ENCODE results near the gene XRCC6. TPM values are rescaled to one million over a fixed set of nuclear protein-coding genes. Genes with fewer than 3 reads are reported as not detected.

XRCC6 gene
- total and polyA plus RNA-seq, 2 of the 13 experiments (the other 11 are each of a cell fraction or from before 2014, with no cell fraction given): 124 to 625 TPM

DNA sequence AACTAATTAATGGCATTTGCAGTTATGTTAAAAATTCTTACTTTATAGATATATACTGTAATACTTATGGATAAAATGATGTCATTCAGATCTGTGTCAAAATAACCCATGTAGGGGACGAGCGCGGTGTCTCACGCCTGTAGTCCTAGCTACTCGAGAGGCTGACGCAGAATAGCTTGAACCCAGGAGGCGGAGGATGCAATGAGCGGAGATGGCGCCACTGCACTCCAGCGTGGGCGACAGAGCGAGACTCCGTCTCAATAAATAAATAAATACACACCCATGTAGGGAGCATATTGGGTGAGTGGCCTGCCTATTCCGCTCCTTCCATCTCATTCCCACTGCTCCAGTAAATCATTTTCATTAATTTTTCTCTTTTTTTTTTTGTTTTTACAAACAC lies 60.5 kb downstream of the XRCC6 start:
- H3K27me3 ChIP-seq (ENCODE audit: control insufficient read depth in 1 of 2, insufficient read depth in 2 of 2, low read length in 2 of 2): no peaks in the 10 kb centered on the region; a peak in 1 of 5 replicates
- POLR2A ChIA-PET: interaction anchor here (3.0 kb wide), 1 partner anchor 15 kb away, joined by 10 read pairs; no protein-coding TSS in a partner anchor
- peak overlapping the region; percentile 59 for H3K27ac ChIP-seq (ENCODE audit: extremely low read length, insufficient read depth, low read length)
- H3K9ac ChIP-seq (ENCODE audit: insufficient read depth, low read depth, low read length): peak overlapping the region; percentile 93
- ATAC-seq: peak; percentile 54
- TSS peak; percentile 64 for BruUV-seq (replicated peaks)
- in situ Hi-C loops (cut with HindIII; ENCODE audit: extremely low pct_ligation_motif_present, low pct_unique_long_range_greater_than_20kb) (no loop called here), intact Hi-C loops (cut with micrococcal nuclease; ENCODE audit: unreplicated experiment) (no loop called here)
- TF ChIP-seq ZNF772 (CRISPR knock-in tag; IDR thresholded peaks at IDR 0.05) (no peak), SUZ12 (IDR thresholded peaks at IDR 0.05; ENCODE audit: low read depth, low read length) (no peak), ZNF121 (CRISPR knock-in tag; IDR thresholded peaks at IDR 0.05) (0 out of 2 replicates have a peak, but pooled peaks have one; percentile 27)
- H3K9me3 ChIP-seq (ENCODE audit: low read length): no peaks in the 10 kb centered on the region
- 26% methylated on average over 14 of the region's 14 CpGs for WGBS (ENCODE audit: low lambda C conversion rate)
- H2AFZ ChIP-seq (ENCODE audit: low read length): no peak overlapping the region
- H3K4me1 ChIP-seq (ENCODE audit: insufficient read depth, low read length): peaks cover 46% of the 10 kb centered on the region
- DNase-seq (ENCODE audit: low spot score): no peak
- H3K79me2 ChIP-seq (ENCODE audit: insufficient read depth, low read length): peaks cover 84% of the 10 kb centered on the region
- peak overlapping the region; percentile 87 to 99 (median 94) for H3K4me3 ChIP-seq (replicated peaks in 1 of 3; ENCODE audit: insufficient read depth in 1 of 3, low read depth in 2 of 3, low read length in 3 of 3)
- FAIRE-seq: no peak
- CTCF ChIA-PET (ENCODE audit: low intra/inter-chr PET ratio, low total read pairs): no interaction called here
- H4K20me1 ChIP-seq (ENCODE audit: insufficient read depth, low read length): peaks cover 6% of the 10 kb centered on the region; the same call in 1 of the 2 replicates
- H3K36me3 ChIP-seq (replicated peaks in 1 of 2; ENCODE audit: control insufficient read depth in 1 of 2, insufficient read depth in 2 of 2, low read length in 2 of 2): peaks cover 9 to 28% of the 10 kb centered on the region in 2 experiments
- H3K4me2 ChIP-seq (ENCODE audit: low read depth, low read length): peak overlapping the region; percentile 79

DNA sequence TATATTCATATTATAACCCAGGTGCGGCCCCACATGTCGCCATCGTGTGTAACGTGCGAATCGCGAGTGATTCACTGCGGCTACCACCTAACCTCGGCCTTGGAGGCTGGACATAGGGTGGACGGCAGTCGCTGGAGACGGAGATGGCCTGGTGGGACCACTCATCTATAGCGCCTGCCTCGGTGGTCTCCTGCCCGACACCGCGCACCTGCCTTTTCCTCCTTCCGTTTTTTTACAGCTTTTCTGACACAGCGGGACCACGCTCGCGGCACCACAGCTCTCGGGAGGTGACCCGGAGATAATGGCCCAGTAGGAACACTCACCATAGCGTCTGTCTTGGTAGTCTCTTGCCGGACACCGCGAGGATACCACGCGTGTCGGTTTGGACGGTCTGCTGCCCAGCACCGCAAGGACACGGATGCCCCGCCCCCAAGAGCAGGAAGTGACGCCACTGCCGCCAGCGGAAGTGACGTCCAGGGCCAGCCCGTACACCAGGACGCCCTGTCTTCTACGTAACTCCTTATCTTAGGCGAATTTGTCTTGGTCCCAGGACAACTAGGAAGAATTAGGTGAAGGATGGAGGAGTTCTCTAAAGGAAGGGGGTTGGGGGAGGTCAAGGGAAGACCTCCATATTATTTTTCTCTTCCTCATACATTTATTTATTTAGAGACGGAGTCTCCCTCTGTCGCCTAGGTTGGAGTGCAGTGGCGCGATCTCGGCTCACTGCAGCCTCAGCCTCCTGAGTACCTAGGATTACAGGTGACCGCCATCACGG lies 61.1 kb downstream of the XRCC6 start:
- no peaks in the 10 kb centered on the region; a peak in 1 of 5 replicates for H3K27me3 ChIP-seq (ENCODE audit: control insufficient read depth in 1 of 2, insufficient read depth in 2 of 2, low read length in 2 of 2)
- under 1% methylated on average over 34 of the region's 50 CpGs for WGBS (ENCODE audit: low lambda C conversion rate)
- peak overlapping the region; percentile 79 for H3K4me2 ChIP-seq (ENCODE audit: low read depth, low read length)
- BruUV-seq (replicated peaks): no TSS peak
- in situ Hi-C loops (cut with HindIII; ENCODE audit: extremely low pct_ligation_motif_present, low pct_unique_long_range_greater_than_20kb): no loop called here
- no peaks in the 10 kb centered on the region for H3K9me3 ChIP-seq (ENCODE audit: low read length)
- intact Hi-C loops (cut with micrococcal nuclease; ENCODE audit: unreplicated experiment): no loop called here
- H4K20me1 ChIP-seq (ENCODE audit: insufficient read depth, low read length): peaks cover 6% of the 10 kb centered on the region; the same call in 1 of the 2 replicates
- peak overlapping the region; percentile 59 for H3K27ac ChIP-seq (ENCODE audit: extremely low read length, insufficient read depth, low read length)
- peaks cover 52% of the 10 kb centered on the region for H3K4me1 ChIP-seq (ENCODE audit: insufficient read depth, low read length)
- H2AFZ ChIP-seq (ENCODE audit: low read length): no peak overlapping the region
- peak; percentile 80 for DNase-seq (ENCODE audit: low spot score)
- CTCF ChIA-PET (ENCODE audit: low intra/inter-chr PET ratio, low total read pairs): no interaction called here
- peak; percentile 74 for FAIRE-seq
- peak overlapping the region; percentile 87 to 99 (median 94) for H3K4me3 ChIP-seq (replicated peaks in 1 of 3; ENCODE audit: insufficient read depth in 1 of 3, low read depth in 2 of 3, low read length in 3 of 3)
- H3K36me3 ChIP-seq (replicated peaks in 1 of 2; ENCODE audit: control insufficient read depth in 1 of 2, insufficient read depth in 2 of 2, low read length in 2 of 2): peaks cover 9 to 28% of the 10 kb centered on the region in 2 experiments
- ATAC-seq: peak; percentile 97
- POLR2A ChIA-PET: interaction anchor here (3.0 kb wide), 1 partner anchor 15 kb away, joined by 10 read pairs; no protein-coding TSS in a partner anchor
- peak overlapping the region; percentile 93 for H3K9ac ChIP-seq (ENCODE audit: insufficient read depth, low read depth, low read length)
- H3K79me2 ChIP-seq (ENCODE audit: insufficient read depth, low read length): peaks cover 88% of the 10 kb centered on the region
- TF ChIP-seq, protein P1, sequence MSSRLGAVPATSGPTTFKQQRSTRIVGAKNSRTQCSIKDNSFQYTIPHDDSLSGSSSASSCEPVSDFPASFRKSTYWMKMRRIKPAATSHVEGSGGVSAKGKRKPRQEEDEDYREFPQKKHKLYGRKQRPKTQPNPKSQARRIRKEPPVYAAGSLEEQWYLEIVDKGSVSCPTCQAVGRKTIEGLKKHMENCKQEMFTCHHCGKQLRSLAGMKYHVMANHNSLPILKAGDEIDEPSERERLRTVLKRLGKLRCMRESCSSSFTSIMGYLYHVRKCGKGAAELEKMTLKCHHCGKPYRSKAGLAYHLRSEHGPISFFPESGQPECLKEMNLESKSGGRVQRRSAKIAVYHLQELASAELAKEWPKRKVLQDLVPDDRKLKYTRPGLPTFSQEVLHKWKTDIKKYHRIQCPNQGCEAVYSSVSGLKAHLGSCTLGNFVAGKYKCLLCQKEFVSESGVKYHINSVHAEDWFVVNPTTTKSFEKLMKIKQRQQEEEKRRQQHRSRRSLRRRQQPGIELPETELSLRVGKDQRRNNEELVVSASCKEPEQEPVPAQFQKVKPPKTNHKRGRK (CRISPR knock-in tag; IDR thresholded peaks at IDR 0.05): no peak
- TF ChIP-seq ZNF780A (CRISPR knock-in tag; IDR thresholded peaks at IDR 0.05): no peak
- TF ChIP-seq ZNF335 (CRISPR knock-in tag; IDR thresholded peaks at IDR 0.05): no peak
- peak; percentile 76; the same call in 1 of the 2 replicates for TF ChIP-seq TGIF2 (CRISPR knock-in tag; IDR thresholded peaks at IDR 0.05)
- TF ChIP-seq, protein P2, sequence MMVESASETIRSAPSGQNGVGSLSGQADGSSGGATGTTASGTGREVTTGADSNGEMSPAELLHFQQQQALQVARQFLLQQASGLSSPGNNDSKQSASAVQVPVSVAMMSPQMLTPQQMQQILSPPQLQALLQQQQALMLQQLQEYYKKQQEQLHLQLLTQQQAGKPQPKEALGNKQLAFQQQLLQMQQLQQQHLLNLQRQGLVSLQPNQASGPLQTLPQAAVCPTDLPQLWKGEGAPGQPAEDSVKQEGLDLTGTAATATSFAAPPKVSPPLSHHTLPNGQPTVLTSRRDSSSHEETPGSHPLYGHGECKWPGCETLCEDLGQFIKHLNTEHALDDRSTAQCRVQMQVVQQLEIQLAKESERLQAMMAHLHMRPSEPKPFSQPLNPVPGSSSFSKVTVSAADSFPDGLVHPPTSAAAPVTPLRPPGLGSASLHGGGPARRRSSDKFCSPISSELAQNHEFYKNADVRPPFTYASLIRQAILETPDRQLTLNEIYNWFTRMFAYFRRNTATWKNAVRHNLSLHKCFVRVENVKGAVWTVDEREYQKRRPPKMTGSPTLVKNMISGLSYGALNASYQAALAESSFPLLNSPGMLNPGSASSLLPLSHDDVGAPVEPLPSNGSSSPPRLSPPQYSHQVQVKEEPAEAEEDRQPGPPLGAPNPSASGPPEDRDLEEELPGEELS (CRISPR knock-in tag; IDR thresholded peaks at IDR 0.05): peak; percentile 51; the same call in 1 of the 2 replicates
- no peak; the same call in 1 of the 2 replicates for TF ChIP-seq POLR2AphosphoS2 (IDR thresholded peaks at IDR 0.05; ENCODE audit: low read depth, low read length)
- no peak for TF ChIP-seq ZFP36L2 (CRISPR knock-in tag; IDR thresholded peaks at IDR 0.05)
- TF ChIP-seq ZBTB1 (CRISPR knock-in tag; IDR thresholded peaks at IDR 0.05; ENCODE audit: borderline replicate concordance): no peak
